ENCODE measurements around the gene MAVS.

- TF ChIP-seq CTCF (IDR thresholded peaks at IDR 0.05) (no peak), POLR2A (IDR thresholded peaks at IDR 0.05) (no peak)
These were observed 52.0 kb downstream of the MAVS start for GRCh38 chr20:3898639-3899038.
